Measurements from ENCODE around the gene RAPGEFL1. TPM values are rescaled to one million over a fixed set of nuclear protein-coding genes. Genes with fewer than 3 reads are reported as not detected.

The RAPGEFL1 gene
- total RNA-seq, 1 experiment from 2014 or later, result 23.0 TPM

DNA sequence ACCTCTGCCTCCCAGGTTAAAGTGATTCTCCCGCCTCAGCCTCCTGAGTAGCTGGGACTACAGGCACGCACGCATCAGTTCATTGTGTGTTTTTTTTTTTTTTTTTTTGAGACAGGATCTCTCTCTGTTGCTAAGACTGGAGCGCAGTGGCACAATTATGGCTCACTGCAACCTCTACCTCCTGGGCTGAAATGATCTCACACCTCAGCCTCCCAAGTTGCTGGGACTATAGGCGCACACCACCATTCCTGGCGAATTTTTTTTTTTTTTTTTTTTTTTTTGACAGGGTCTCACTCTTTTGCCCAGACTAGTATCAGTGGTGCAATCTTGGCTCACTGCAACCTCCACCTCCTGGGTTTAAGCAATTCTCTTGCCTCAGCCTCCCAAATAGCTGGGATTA, 17.8 kb upstream of the RAPGEFL1 start (continued):
- TF ChIP-seq, protein P1, sequence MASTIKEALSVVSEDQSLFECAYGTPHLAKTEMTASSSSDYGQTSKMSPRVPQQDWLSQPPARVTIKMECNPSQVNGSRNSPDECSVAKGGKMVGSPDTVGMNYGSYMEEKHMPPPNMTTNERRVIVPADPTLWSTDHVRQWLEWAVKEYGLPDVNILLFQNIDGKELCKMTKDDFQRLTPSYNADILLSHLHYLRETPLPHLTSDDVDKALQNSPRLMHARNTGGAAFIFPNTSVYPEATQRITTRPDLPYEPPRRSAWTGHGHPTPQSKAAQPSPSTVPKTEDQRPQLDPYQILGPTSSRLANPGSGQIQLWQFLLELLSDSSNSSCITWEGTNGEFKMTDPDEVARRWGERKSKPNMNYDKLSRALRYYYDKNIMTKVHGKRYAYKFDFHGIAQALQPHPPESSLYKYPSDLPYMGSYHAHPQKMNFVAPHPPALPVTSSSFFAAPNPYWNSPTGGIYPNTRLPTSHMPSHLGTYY (CRISPR knock-in tag; IDR thresholded peaks at IDR 0.05), result no peak
- TF ChIP-seq HMGXB4 (CRISPR knock-in tag; IDR thresholded peaks at IDR 0.05), result no peak

- no peaks in the 10 kb centered on the region; the same call in 1 of the 2 replicates for H3K27me3 Mint-ChIP-seq (ENCODE audit: low read depth)
- ChIA-PET POLR2A (interaction anchor here (0.9 to 1.2 kb wide), 3 partner anchors 11 to 55 kb away, joined by 3 to 4 read pairs (median 3); partner anchors contain the start of gene MSL1), CTCF (interaction anchor here (0.8 to 3.1 kb wide), 29 partner anchors 10 to 187 kb away, joined by 3 to 67 read pairs (median 5); partner anchors contain the start of genes MED24, MSL1, RAPGEFL1 and WIPF2)
- no peak for ATAC-seq
- peaks cover 76% of the 10 kb centered on the region for H3K36me3 Mint-ChIP-seq
- no peaks in the 10 kb centered on the region for H3K9me3 Mint-ChIP-seq
- TF ChIP-seq NFE2L1 (CRISPR knock-in tag; IDR thresholded peaks at IDR 0.05) (no peak), TP53 (CRISPR knock-in tag; IDR thresholded peaks at IDR 0.05) (no peak), RORB (CRISPR knock-in tag; IDR thresholded peaks at IDR 0.05) (no peak), FOXJ3 (CRISPR knock-in tag; IDR thresholded peaks at IDR 0.05; ENCODE audit: borderline replicate concordance) (no peak), OVOL2 (CRISPR knock-in tag; IDR thresholded peaks at IDR 0.05; ENCODE audit: borderline replicate concordance) (no peak), FOXP1 (CRISPR knock-in tag; IDR thresholded peaks at IDR 0.05; ENCODE audit: borderline replicate concordance) (no peak)
- TF ChIP-seq, protein P2, sequence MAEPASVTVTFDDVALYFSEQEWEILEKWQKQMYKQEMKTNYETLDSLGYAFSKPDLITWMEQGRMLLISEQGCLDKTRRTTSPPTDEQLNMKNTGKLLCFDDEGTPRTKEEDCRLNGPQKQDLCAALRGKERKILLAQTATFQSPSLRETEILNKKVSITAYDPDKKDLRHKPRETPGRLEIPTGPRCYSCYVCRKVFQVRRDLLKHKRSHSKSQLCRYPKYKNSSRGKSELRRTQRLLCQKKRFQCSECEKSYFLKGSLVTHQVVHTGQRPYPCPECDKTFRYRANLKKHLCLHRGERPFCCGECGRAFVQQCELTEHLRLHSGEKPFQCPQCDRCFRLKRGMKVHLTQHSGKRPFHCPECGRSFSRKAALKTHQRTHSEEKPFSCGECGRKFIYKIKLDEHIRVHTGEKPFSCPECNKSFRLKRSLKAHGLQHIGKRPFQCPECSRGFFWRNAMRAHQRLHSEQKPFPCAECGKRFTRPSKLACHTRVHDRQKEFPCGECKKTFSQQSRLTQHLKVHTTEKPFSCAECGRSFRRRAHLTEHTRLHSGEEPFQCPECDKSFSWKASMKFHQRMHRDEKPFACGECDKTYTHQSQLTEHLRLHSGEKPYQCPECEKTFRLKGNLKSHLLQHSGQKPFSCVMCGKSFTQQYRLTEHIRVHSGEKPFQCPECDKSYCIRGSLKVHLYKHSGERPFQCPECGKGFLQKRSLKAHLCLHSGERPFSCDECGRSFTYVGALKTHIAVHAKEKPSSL (CRISPR knock-in tag; conservative IDR thresholded peaks at IDR 0.05), result no peak
- TF ChIP-seq, protein P3, sequence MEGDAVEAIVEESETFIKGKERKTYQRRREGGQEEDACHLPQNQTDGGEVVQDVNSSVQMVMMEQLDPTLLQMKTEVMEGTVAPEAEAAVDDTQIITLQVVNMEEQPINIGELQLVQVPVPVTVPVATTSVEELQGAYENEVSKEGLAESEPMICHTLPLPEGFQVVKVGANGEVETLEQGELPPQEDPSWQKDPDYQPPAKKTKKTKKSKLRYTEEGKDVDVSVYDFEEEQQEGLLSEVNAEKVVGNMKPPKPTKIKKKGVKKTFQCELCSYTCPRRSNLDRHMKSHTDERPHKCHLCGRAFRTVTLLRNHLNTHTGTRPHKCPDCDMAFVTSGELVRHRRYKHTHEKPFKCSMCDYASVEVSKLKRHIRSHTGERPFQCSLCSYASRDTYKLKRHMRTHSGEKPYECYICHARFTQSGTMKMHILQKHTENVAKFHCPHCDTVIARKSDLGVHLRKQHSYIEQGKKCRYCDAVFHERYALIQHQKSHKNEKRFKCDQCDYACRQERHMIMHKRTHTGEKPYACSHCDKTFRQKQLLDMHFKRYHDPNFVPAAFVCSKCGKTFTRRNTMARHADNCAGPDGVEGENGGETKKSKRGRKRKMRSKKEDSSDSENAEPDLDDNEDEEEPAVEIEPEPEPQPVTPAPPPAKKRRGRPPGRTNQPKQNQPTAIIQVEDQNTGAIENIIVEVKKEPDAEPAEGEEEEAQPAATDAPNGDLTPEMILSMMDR (IDR thresholded peaks at IDR 0.05), result no peak
- no peak for DNase-seq (ENCODE audit: low spot score)
- H3K4me1 Mint-ChIP-seq, result peaks cover 5% of the 10 kb centered on the region
- no peak overlapping the region for H3K4me3 Mint-ChIP-seq
- H3K27ac Mint-ChIP-seq, result peak overlapping the region; percentile 98
Measured at GRCh38 chr17:40167685-40168261, 9.5 kb upstream of the RAPGEFL1 start.

DNA sequence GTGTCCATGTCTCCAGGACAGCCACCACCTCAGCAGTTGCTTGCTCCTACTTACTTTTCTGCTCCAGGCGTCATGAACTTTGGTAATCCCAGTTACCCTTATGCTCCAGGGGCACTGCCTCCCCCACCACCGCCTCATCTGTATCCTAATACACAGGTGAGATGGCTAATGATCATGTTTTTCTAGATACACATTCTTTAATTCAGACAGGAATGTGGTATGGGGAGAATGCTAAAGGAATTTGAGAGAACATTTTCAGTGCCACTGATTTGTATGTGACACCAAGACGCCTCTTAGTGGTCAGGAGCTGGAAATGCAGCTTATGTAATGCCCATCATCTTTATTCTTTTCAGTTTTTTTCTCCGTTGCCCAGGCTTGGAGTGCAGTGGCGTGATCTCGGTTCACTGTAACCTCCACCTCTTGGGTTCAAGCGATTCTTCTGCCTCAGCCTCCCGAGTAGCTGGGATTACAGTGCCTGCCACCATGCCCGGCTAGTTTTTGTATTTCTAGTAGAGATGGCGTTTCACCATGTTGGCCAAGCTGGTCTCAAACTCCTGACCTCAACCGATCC, 8.9 kb upstream of the RAPGEFL1 start:
- Mint-ChIP-seq H3K27me3 (ENCODE audit: low read depth) (no peaks in the 10 kb centered on the region; the same call in 1 of the 2 replicates), H3K4me1 (peaks cover 5% of the 10 kb centered on the region), H3K9me3 (no peaks in the 10 kb centered on the region), H3K27ac (peak overlapping the region; percentile 98), H3K36me3 (peaks cover 77% of the 10 kb centered on the region), H3K4me3 (no peak overlapping the region)
- peak; percentile 84 for ATAC-seq
- TF ChIP-seq CDX4 (CRISPR knock-in tag; IDR thresholded peaks at IDR 0.05; ENCODE audit: borderline replicate concordance), result no peak
- CTCF ChIA-PET, result interaction anchor here (0.6 to 3.1 kb wide), 36 partner anchors 10 to 187 kb away, joined by 3 to 67 read pairs (median 5); partner anchors contain the start of genes MED24, MSL1, NR1D1 and RAPGEFL1
- POLR2A ChIA-PET, result interaction anchor here (0.8 to 1.0 kb wide), 3 partner anchors 11 to 46 kb away, joined by 3 to 5 read pairs (median 3); partner anchors contain the start of genes CASC3 and MSL1
- no peak for DNase-seq (ENCODE audit: low spot score)
